Stomach (tissue), 9 donors: ENCODE measurements around the gene LYPD6. TPM values are rescaled to one million over a fixed set of nuclear protein-coding genes. Genes with fewer than 3 reads are reported as not detected.
A peak's percentile ranks its signal among the peaks of the same experiment; 100 is the strongest.

Source experiments
- DNase-seq, 2 donors: peaks; one replicate each; pipeline versions ENCODE4 v3.0.0 to v3.0.0-alpha.2; 2013 to 2019
- H3K27ac ChIP-seq, 5 donors: fragments of 200-600 bp in 4 of 5; sonication (generic) in 4 of 5; one replicate each; pipeline ENCODE4 v1.5.1; 2013 to 2019; ENCODE audit warnings: mild to moderate bottlenecking in 1 of 5, moderate library complexity in 1 of 5
- H3K27me3 ChIP-seq, 3 donors: fragments of 200-600 bp; sonication (generic); one replicate each; pipeline ENCODE4 v1.5.1; 2017 to 2019; ENCODE audit warnings: mixed run types in 1 of 3
- H3K36me3 ChIP-seq, 4 donors: fragments of 200-600 bp; sonication (generic); 1 replicate in 3 of 4; 2 replicates in 1 of 4; pipeline ENCODE4 v1.5.1; 2016 to 2019
- H3K4me1 ChIP-seq, 4 donors: fragments of 200-600 bp; sonication (generic); one replicate each; pipeline ENCODE4 v1.5.1; 2016 to 2019
- H3K4me3 ChIP-seq, 4 donors: fragments of 200-600 bp; sonication (generic) in 3 of 4; one replicate each; pipeline ENCODE4 v1.5.1; 2016 to 2019; ENCODE audit warnings: mild to moderate bottlenecking in 1 of 4
- H3K9me3 ChIP-seq, 4 donors: fragments of 200-600 bp; sonication (generic); one replicate each; pipeline ENCODE4 v1.5.1; 2016 to 2019
- CTCF ChIP-seq, 7 experiments: fragments of 450-650 bp in 4 of 7; fragments of 200-600 bp in 3 of 7; sonication (generic) in 3 of 7; IDR thresholded peaks; one replicate each; pipeline ENCODE4 v1.5.1; 2016 to 2019; ENCODE audit warnings: antibody characterized with exemption in 7 of 7, control low read depth in 2 of 7, mild to moderate bottlenecking in 1 of 7
- EP300 ChIP-seq: sonication (generic); formaldehyde crosslinking; IDR thresholded peaks from one replicate; pipeline ENCODE4 v1.6.1; 2017; ENCODE audit warnings: antibody characterized with exemption
- POLR2A ChIP-seq, 4 donors: fragments of 450-650 bp; IDR thresholded peaks; one replicate each; pipeline ENCODE4 v1.6.1; 2016; ENCODE audit warnings: antibody characterized with exemption in 4 of 4, control low read depth in 2 of 4, mild to moderate bottlenecking in 1 of 4, moderate library complexity in 1 of 4
- POLR2AphosphoS5 ChIP-seq, 3 donors: sonication (generic); formaldehyde crosslinking; IDR thresholded peaks; one replicate each; pipeline ENCODE4 v1.6.1; 2016; ENCODE audit warnings: antibody characterized with exemption in 3 of 3
- WGBS, 5 donors: extraction: QIAGEN DNeasy Blood & Tissue Kit in 3 of 5; methylation state at CpG; one replicate each; pipeline versions ENCODE4 v1.1.5 to v1.1.7; 2013 to 2018; 5-methylcytosine and 5-hydroxymethylcytosine counted together
- intact Hi-C: fragments of 100-400 bp; cut with DNase I; formaldehyde crosslinking; loops from one replicate; pipeline ENCODE4 v1.15.1; 2023; ENCODE audit warnings: low total_unique reads
- polyA plus RNA-seq, 3 donors: library from polyadenylated mRNA; stranded (reverse); fragments of 200-250 nt; gene quantifications; one replicate each; pipeline ENCODE4 v1.2.3, GENCODE V29; 2013
- total RNA-seq, 5 donors: library from RNA; depleted of rRNA; stranded (reverse); fragments of >200 nt; gene quantifications; one replicate each; pipeline versions ENCODE4 v1.1.0 to v1.2.3, GENCODE V29; 2014 to 2016
- donor health status: healthy with polysubstance abuse.
- donor health status: Bipolar disorder and iron deficiency.
- donor health status: healthy.

LYPD6 gene
- total and polyA plus RNA-seq, 8 donors, result 0.45 to 9.7 (median 2.6) TPM; not detected in 2

GRCh38 chr2:149296031-149296430 lies 34.4 kb upstream of the LYPD6 start:
- Histone ChIP-seq H3K27ac (no peak overlapping the region), H3K4me1 (no peaks in the 10 kb centered on the region), H3K9me3 (no peaks in the 10 kb centered on the region), H3K36me3 (no peaks in the 10 kb centered on the region), H3K4me3 (no peak overlapping the region), H3K27me3 (no peaks in the 10 kb centered on the region)
- intact Hi-C loops, result no loop called here
- no peak for DNase-seq
- TF ChIP-seq EP300, result no peak

GRCh38 chr2:149307014-149307413 lies 23.4 kb upstream of the LYPD6 start:
- intact Hi-C loops, result no loop called here
- 43 to 61% (median 51%) methylated on average over 5 of the region's 5 CpGs for WGBS, 5 donors
- no peaks in the 10 kb centered on the region for H3K9me3 ChIP-seq
- H3K36me3 ChIP-seq, result no peaks in the 10 kb centered on the region
- H3K4me1 ChIP-seq, result no peaks in the 10 kb centered on the region
- no peak overlapping the region for H3K27ac ChIP-seq
- H3K27me3 ChIP-seq, result peaks cover 0 to 8% (median 0%) of the 10 kb centered on the region in 3 donors
- no peak for DNase-seq
- no peak for TF ChIP-seq POLR2AphosphoS5 (IDR thresholded peaks at IDR 0.05)
- TF ChIP-seq EP300, result no peak
- TF ChIP-seq POLR2A (IDR thresholded peaks at IDR 0.05), result no peak
- no peak for TF ChIP-seq CTCF (IDR thresholded peaks at IDR 0.05)
- H3K4me3 ChIP-seq, result no peak overlapping the region

- intact Hi-C loops, result loop anchor here (10.0 kb wide), 1 partner anchor 276 kb away; the partner anchor contains the start of gene LYPD6B
- TF ChIP-seq EP300 (no peak), POLR2AphosphoS5 (IDR thresholded peaks at IDR 0.05) (no peak), CTCF (IDR thresholded peaks at IDR 0.05) (no peak), POLR2A (IDR thresholded peaks at IDR 0.05) (no peak)
- no peak overlapping the region for H3K4me3 ChIP-seq
- H3K27ac ChIP-seq, result no peak overlapping the region
- DNase-seq, result no peak
- WGBS, 5 donors, result 80 to 100% (median 95%) methylated on average over 2 to 11 of the region's 11 CpGs
- peaks cover 0 to 7% (median 6%) of the 10 kb centered on the region in 4 donors for H3K4me1 ChIP-seq
- H3K27me3 ChIP-seq, result peaks cover 0 to 8% (median 0%) of the 10 kb centered on the region in 3 donors
- no peaks in the 10 kb centered on the region for H3K9me3 ChIP-seq
- H3K36me3 ChIP-seq, result no peaks in the 10 kb centered on the region
Observed at GRCh38 chr2:149310349-149310748, 20.0 kb upstream of the LYPD6 start.

- no peak overlapping the region for H3K4me3 ChIP-seq
- TF ChIP-seq POLR2AphosphoS5 (IDR thresholded peaks at IDR 0.05), result no peak
- no peak for TF ChIP-seq CTCF (IDR thresholded peaks at IDR 0.05)
- no peak for TF ChIP-seq EP300
- TF ChIP-seq POLR2A (IDR thresholded peaks at IDR 0.05), result no peak
- intact Hi-C loops, result loop anchor here (10.0 kb wide), 1 partner anchor 277 kb away; the partner anchor contains the start of gene LYPD6B
- WGBS, 5 donors, result 13 to 48% (median 39%) methylated on average over 1 of the region's 1 CpG
- H3K27ac ChIP-seq, result no peak overlapping the region
- DNase-seq, result no peak
- no peaks in the 10 kb centered on the region for H3K9me3 ChIP-seq
- peaks cover 0 to 11% (median 0%) of the 10 kb centered on the region in 3 donors for H3K27me3 ChIP-seq
- no peaks in the 10 kb centered on the region for H3K36me3 ChIP-seq
- peaks cover 0 to 7% (median 6%) of the 10 kb centered on the region in 4 donors for H3K4me1 ChIP-seq
Observed at GRCh38 chr2:149312039-149312438, 18.3 kb upstream of the LYPD6 start.

GRCh38 chr2:149313512-149313972 lies 16.8 kb upstream of the LYPD6 start:
- H3K27me3 ChIP-seq, result peaks cover 0 to 11% (median 0%) of the 10 kb centered on the region in 3 donors
- peak; percentile 36 to 73 for DNase-seq
- no peak overlapping the region for H3K4me3 ChIP-seq
- H3K9me3 ChIP-seq, result no peaks in the 10 kb centered on the region
- H3K36me3 ChIP-seq, result no peaks in the 10 kb centered on the region
- intact Hi-C loops, result loop anchor here (10.0 kb wide), 1 partner anchor 279 kb away; the partner anchor contains the start of gene LYPD6B
- H3K27ac ChIP-seq, result no peak overlapping the region
- TF ChIP-seq EP300 (no peak), CTCF (IDR thresholded peaks at IDR 0.05) (peak in 5 of 7 experiments; percentile 60 to 75 (median 66))
- WGBS, 5 donors, result 4 to 10% (median 6%) methylated on average over 8 of the region's 8 CpGs
- H3K4me1 ChIP-seq, result peaks cover 0 to 7% (median 6%) of the 10 kb centered on the region in 4 donors
